GM21423 (cell line): ENCODE results near the gene RNU1-2.
"Not testable (repeated sequence)": the region's sequence is repeated elsewhere in the genome, so short reads cannot be mapped to it uniquely, and the experiment has no call there.

Source experiments
- ATAC-seq: cut with Tn5 transposase; IDR thresholded peaks from one replicate; pipeline ENCODE4 v1.9.1; 2021; ENCODE audit warnings: mild to moderate bottlenecking, moderate library complexity; ENCODE audit not compliant: unreplicated experiment

Gene RNU1-2

DNA sequence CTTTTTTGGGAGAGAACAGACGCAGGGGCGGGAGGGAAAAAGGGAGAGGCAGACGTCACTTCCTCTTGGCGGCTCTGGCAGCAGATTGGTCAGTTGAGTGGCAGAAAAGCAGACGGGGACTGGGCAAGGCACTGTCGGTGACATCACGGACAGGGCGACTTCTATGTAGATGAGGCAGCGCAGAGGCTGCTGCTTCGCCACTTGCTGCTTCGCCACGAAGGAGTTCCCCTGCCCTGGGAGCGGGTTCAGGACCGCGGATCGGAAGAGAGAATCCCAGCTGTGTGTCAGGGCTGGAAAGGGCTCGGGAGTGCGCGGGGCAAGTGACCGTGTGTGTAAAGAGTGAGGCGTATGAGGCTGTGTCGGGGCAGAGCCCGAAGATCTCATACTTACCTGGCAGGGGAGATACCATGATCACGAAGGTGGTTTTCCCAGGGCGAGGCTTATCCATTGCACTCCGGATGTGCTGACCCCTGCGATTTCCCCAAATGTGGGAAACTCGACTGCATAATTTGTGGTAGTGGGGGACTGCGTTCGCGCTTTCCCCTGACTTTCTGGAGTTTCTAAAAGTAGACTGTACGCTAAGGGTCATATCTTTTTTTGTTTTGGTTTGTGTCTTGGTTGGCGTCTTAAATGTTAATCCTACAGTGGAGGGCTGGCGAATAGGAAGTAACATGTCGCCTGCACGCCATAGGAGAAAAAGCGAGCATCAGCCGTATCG lies at the start of gene RNU1-2:
Gene RNU1-2, plus strand, starts transcription at position 383 of the 718 bp plus-strand sequence.
- ATAC-seq, result peak; percentile 99

DNA sequence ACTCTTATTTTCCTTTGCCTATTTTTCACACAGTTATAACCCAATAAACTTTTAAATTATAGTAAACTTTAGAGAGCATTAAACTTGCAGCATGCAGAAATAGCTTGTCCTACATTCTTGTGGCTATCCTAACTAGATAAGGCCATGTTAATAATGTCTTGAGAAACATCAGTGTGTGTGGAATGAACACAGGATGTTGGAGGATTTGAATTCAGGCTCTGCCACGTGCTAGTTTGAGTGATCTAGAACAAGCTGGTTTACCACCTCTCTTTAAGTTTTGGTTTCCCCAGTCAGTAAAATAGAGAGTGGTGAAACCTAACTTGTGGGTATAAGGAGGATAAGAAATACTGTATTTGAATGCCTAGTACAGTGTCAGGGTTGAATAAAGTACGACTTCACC lies 39.6 kb upstream of the RNU1-2 start:
- not testable (repeated sequence) for ATAC-seq

DNA sequence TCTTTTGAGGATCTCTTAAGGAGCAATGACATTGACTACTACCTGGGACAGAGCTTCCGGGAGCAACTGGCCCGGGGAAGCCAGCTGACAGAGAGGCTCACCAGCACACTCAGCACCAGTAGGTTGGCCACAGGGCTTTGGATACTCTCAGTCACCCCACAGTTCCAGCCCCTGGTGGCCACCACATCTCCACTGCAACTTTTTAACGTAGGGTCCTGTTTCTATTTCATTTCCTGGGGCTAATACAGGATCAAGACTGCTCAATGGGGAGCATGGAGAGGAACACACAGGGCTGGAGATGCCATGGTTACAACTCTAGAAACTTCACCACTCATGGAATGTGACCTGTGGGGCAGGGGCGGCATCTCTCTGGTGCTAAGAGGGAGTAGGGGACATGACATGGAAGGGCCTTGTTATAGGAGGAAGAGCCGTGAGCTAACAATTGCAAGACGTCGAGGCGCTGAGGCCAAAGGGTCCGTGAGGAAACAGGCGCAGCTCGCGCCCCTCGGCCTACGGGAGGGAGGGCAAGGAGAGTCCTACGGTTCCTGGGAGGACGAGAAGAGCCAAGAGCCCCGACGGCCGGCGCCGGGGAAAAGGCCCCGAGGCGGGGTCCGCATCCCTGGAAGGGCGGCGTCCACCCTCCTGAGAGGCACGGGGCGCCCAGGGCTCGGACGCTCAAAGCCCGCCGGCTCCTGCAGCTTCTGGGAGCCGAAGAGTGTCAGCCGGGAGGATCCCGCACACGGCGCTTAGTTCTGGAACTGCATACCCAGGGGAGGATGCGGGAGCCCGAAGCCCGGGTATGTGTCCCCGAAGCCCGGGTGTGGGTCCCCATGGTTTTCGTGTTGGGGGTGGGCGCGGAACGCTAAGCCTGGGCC lies 36.4 kb upstream of the RNU1-2 start:
- ATAC-seq, result not testable (repeated sequence)

DNA sequence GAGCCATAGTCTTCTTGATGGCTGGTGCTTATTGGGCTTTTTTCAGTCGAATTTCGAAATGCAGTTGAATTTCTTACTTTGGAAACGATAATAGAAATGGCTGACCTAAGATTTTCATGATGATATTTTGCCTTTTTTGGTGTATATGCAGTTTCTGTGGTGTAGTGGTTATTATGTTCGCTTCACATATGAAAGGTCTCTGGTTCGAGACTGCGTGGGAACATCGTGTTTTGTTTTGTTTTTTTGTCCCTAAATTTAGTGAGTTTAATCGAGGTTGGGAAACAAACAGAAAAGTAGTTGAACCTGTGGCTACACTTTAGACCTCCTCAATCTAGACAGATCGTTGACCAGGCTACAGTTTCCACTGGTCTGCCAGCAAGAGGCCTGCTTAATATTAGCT lies 35.7 kb upstream of the RNU1-2 start:
- ATAC-seq, result not testable (repeated sequence)

DNA sequence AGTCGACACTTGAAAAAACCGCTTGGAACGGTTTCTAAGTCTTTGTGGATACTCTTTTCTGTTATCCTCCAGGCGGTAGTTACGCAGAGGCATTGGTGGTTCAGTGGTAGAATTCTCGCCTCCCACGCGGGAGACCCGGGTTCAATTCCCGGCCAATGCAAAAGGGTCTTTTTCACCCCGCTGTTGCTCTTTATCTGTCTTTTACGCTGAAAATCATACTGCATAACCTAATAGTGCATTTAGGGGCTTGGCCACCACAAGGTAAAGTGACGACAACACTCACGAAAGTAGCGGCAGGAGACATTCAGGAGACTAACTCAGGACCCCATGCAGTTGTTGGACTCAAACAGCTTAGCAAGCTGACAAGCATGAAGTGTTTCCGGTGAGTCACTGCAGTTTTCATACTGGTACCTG lies 33.9 kb upstream of the RNU1-2 start:
- ATAC-seq, result not testable (repeated sequence)

DNA sequence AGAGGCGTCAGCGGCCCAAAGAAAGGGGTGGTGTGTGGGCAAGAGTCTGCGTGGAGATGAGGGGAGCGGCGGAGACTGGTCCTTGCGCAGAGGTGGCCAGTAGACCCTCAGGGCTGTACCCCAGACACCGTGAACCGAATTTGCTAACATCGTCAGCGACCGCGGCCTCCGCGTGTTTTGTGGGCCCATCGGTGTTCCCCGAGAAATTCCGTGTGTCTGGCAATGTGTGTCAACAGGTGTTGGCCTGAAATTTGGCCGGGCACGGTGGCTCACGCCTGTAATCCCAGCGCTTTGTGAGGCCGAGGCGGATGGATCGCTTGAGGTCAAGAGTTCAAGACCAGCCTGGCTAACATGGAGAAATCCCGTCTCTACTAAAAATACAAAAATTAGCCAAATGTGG lies 33.4 kb upstream of the RNU1-2 start:
- not testable (repeated sequence) for ATAC-seq

DNA sequence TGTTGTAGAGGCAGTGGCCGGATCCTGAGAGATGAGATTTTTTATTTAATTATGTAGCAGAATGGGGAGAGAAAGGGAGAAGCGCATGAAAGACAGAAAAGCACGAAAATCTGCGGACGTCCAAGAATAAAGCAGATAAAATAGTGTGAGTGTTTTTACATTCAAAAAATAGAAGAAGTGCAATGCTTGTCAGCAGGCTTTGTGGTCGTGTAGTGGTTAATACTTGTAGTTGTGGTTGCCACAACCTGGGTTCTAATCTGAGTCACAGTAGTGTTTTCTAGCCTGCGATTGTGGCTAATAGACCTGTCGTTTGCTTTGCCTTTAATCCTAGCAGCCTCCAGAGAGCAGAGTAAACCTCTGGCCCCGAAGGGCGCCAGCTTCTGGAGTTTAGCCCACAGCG lies 32.8 kb upstream of the RNU1-2 start:
- ATAC-seq, result not testable (repeated sequence)

DNA sequence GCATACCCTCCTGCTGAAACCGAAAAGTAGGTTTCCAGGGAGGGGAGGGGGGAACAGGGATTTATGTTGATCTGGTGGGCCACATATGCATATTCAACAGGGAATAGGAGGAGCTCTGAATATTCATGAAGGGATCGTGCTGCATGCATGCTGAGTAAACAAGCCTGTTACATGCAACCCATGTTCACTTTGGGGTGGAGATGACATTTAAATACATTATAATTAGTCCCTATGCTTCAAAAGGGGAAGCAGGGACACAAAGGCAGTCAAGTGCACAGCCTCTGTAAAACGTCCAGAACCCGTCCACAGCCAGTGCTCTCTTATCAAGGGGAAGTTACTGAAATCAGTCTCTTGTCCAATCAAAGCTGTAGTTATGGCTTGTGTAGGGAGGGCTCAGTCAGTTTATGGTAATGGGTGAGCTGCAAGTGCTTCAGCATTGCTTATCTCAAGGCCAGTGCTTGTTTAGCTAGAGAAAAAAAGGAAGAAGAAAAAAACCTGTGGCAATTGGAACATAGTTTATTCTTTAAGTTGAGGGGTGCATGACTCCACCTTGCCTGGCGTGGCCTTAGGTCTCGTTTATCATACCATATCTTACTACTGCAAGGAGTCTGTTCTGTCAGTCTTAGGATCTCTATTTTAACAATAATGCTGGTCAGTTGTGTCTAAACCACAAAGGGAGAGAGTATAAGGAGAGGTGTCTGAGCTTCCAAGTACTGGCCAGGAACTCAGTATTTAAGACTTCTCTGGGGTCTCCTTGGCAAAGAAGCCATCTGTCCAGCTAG lies 28.7 kb upstream of the RNU1-2 start:
- ATAC-seq, result not testable (repeated sequence)

DNA sequence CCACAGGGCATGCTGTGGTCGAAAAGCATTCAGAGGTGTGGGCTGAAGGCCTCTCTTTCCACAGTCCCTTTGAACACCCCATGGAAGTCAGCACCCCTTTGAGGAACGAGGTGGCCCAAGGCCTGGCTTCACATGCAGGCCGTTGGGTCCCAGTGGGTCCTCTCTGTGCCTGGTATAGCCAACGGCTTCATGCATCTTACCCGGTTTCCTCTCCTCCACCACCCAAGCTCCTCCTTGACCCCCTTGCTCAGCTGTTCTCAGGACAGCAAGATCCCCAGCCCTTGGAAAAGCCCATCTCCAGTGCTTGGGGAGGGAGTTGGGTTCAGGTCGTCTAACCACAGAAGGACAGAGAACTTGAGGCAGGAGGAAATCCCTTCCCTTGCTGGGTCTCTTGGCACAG lies 27.0 kb upstream of the RNU1-2 start:
- ATAC-seq, result not testable (repeated sequence)

DNA sequence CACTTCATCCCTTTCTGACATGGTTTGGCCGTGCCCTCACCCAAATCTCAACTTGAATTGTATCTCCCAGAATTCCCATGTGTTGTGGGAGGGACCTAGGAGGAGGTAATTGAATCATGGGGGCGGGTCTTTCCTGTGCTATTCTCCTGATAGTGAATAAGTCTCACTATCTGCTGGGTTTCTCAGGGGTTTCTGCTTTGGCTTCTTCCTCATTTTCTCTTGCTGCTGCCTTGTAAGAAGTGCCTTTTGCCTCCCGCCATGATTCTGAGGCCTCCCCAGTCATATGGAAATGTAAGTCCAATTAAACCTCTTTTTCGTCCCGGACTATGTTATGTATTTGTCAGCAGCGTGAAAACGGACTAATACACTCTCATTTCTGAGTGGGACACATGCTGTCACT lies 25.8 kb upstream of the RNU1-2 start:
- ATAC-seq, result not testable (repeated sequence)

DNA sequence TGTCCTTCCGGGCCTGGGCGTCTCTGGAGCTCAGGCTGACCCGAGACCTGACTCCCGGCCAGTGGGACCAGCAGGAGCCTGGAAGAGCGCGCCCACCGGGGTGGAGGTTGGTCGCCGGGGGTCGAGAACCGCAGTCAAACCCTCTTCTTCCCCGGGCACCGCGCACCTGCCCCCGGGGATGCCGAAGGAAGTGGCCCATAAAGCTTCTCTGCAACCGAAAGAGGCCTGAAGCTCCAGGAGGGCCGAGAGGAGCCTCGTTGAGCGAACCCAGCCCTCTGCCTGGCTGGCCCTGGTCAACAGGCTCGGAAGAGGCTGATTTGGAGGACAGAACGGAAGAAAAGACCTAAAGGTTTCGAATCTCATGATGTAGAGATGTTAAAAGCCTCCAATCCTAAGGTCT lies 24.6 kb upstream of the RNU1-2 start:
- ATAC-seq, result not testable (repeated sequence)

DNA sequence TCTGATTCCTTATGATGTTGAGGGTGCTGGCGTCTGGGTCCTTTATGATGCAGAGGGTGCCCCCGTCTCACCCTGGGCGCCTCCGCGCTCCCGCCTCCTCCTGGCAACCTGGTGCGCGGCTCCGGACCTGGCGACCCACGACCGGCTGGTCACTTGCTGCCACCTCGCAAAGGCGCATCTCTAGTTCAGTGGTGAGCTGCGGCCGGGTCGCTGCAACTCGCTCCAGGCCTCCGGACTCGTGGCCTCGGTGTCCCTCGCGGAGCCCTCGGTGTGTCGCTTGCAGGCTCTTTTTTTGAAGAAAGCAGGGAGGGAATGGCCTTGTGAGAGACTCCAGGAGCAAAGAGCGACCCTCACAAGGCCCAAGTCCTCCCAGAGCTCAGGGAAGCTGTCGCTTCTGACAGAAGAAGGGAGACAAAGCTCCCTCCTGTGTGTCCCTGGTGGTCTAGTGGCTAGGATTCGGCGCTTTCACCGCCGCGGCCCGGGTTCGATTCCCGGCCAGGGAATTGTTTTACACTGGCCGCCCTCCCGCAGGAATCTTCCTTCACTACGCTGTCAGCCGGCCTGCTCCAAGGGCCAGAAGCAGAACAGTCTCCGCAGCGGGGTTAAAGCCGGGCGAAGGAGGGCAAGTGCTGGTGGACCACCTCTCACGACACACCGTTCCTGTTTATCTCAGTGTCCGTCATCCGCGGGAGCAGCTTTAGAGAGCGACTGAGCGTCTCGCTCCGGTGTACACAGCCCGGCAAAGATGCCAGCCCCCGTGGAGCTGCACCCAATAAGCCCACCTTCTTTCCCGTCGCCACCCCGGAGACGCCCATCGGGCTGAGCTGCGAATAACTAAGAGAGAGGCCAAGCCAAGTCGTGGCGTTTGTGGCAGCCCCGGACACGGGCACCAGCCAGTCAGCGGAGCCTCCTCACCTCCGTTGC lies 23.4 kb upstream of the RNU1-2 start:
- not testable (repeated sequence) for ATAC-seq

DNA sequence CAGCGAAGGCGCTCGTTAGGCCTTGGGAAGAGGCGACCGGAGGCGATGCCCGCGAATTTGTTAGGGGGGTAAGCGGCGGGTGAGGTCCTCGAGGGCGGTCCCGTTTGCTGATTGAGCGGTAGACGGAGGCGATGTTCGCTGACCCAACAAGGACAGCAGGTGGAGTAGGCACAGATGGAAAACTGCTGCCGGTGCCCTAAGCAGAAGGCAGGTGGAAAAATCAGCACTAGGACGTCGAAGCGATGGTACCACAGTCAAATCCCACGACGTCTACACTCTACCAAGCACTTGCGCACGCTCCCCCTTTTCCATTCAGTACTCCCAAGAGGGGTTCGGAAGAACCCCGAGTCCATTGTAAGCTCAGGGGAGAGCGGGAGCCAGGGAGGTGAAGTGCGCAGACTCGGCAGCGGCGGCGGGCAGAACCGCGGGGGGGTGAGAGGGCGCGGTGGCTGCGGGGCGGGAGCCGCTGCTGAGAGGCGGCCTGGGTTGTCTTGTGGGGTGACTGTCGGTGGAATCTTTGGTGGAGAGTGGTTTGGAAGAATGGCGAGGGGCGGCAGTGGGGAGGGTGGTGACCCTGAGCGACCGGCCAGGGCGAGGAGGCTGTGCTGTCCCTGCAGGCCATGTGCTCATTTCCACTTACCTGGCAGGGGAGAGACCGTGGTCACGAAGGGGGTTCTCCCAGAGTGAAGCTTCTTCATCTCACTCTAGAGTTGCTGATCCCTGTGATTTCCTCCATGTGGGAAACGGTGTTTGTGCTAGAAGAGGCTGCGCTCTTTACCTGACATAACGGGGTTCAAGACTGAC lies 22.5 kb upstream of the RNU1-2 start:
- ATAC-seq, result not testable (repeated sequence)

DNA sequence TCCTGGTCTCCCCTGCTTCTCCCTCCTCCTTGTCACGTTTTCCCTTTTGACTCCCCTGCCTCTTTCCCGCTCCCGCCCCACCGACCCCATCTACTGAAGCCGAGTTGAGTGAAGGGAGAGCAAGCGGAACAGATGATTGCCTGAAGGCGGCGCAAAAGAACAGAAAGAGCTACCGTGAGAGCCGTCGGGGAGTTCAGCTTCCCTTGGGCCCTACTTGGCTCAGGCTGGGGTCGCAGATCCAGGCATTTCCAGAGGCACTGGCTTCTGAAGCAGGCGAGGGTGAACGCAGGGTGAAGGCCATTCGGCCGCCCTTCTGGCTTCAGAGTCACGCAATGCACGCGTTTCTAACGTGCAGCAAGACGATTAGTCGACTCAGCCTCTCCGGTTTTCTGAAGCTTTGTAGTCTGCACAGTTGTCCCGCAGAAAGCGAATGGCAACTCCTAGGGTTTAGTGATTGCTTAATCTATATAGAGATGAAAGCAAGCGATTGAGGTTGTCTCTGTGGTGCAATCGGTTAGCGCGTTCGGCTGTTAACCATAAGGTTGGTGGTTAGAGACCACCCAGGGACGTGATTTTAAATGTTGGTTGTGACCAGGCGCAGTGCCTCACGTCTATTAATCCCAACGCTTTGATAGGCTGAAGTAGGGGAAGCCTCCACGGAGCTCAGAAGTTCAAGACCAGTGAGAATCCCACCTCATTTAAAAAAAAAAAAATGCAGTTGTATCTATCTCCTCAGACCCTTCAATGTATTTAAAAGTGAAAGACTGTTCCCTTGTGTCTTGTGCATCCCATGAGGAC lies 20.6 kb upstream of the RNU1-2 start:
- not testable (repeated sequence) for ATAC-seq

DNA sequence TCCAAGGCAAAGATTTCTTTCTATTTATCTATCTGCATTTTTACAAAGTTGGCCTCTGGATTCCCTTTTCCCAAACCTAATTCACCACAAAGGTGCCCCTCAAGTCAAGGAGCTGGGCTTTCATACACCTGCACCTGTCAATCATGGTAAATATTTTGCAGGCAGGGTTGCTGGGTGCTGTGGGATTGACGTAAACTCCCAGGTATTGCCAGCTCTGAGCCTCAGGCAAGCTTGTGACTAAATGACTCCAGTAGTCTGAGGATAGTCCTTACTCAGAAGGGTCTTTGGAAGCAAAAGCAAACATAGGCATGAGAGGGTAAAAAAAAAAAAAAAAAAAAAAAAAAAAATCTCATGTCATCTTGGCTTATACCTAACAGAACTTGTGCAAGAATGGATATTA lies 14.0 kb upstream of the RNU1-2 start:
- not testable (repeated sequence) for ATAC-seq

DNA sequence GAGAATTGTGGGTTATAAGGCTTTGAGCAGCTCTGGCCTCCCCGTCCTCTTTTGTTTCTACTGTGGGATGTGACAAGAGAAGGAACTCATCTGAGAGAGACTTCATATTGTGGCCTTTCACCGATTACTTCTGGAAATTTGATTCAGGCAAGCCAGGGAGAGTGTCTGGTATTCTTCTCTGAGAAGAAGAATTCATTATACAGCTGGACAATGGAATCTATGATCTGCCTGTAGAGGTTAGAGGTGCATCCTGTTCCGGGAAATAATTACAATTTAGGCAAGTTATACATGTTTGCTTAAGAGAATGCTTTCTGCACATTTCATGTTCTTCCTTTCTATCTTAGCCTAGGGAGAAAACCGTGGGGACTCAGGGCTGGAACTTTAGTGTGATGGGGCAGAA lies 12.8 kb upstream of the RNU1-2 start:
- no peak for ATAC-seq

DNA sequence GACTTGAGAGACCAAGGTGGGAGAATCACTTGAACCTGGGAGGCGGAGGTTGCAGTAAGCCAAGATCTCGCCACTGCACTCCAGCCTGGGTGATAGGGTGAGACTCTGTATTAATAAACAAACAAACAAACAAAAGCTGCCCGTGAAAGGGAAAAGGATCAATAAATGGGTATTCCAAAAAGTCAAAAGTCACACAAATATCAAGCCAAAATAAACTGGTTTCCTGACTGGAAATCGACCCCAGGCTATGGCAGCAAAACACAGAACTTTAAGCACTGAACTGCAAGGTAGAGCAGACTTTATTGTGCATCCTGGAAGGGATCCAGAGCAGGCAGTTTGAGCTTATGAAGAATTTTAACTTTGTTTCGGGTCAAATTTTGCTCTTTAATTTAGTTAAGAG lies 11.3 kb upstream of the RNU1-2 start:
- not testable (repeated sequence) for ATAC-seq

DNA sequence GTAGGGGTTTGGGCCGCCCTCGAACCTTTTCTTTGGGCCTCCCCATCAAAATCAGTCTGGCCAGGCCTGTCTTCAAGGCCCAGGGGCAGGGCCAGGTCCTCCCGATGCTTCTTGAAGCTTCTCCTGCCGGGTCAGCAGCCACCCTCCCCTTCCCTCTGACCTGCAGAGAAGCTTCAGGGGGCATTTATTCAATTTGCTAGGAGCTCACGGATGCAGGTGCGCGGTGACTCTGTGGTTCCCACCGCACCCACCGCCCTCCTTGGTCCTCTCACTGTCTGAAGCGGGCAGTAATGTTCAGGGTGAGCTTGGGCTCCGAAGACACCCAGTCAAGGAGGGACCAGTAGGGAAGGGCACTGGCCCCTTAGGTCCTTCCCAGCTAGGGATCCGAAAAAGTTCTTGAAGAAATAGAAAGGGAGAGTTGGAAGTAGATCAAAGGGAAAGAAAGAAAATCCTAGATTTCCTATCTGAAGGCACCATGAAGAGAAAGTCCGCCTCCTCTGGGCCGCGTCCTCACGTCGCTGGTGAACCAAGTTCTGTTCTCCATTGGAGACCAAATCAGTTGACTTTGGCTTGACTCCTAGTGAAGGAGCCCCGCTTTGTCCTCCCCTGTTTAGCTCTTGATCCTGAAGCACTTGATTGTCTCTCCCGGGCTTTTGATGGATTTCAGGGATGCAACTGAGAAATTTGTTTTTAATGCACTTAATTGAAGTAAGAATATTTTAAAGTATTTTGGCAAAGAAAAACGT lies 8.7 kb upstream of the RNU1-2 start:
- no peak for ATAC-seq
